ENCODE results near the gene ZDHHC11.
"Not testable (repeated sequence)": the region's sequence is repeated elsewhere in the genome, so short reads cannot be mapped to it uniquely, and the experiment has no call there.

ZDHHC11 gene

GRCh38 chr5:765948-766631 is 84.7 kb downstream of the ZDHHC11 start:
- no peak overlapping the region for H3K27ac ChIP-seq (ENCODE audit: low read length)
- TF ChIP-seq EZH2phosphoT487 (IDR thresholded peaks at IDR 0.05; ENCODE audit: low read depth) (no peak), CTCF (IDR thresholded peaks at IDR 0.05; ENCODE audit: low read depth, low read length) (no peak)
- H2AFZ ChIP-seq (ENCODE audit: low read depth, low read length): no peak overlapping the region
- no peak overlapping the region for H3K4me3 ChIP-seq (ENCODE audit: low read length)
- H3K9me3 ChIP-seq (ENCODE audit: insufficient read depth, low read length): no peaks in the 10 kb centered on the region
- H3K27me3 ChIP-seq (ENCODE audit: low read depth, low read length): no peaks in the 10 kb centered on the region
- no peaks in the 10 kb centered on the region for H3K79me2 ChIP-seq (ENCODE audit: low read length)
- H3K9ac ChIP-seq (ENCODE audit: low read length): no peak overlapping the region
- H3K4me2 ChIP-seq (ENCODE audit: low read length): no peak overlapping the region
- no peaks in the 10 kb centered on the region for H3K36me3 ChIP-seq (replicated peaks; ENCODE audit: low read depth, low read length)
- H3K4me1 ChIP-seq (ENCODE audit: low read length): no peaks in the 10 kb centered on the region
- no peaks in the 10 kb centered on the region for H4K20me1 ChIP-seq (ENCODE audit: insufficient read depth, low read length)

DNA sequence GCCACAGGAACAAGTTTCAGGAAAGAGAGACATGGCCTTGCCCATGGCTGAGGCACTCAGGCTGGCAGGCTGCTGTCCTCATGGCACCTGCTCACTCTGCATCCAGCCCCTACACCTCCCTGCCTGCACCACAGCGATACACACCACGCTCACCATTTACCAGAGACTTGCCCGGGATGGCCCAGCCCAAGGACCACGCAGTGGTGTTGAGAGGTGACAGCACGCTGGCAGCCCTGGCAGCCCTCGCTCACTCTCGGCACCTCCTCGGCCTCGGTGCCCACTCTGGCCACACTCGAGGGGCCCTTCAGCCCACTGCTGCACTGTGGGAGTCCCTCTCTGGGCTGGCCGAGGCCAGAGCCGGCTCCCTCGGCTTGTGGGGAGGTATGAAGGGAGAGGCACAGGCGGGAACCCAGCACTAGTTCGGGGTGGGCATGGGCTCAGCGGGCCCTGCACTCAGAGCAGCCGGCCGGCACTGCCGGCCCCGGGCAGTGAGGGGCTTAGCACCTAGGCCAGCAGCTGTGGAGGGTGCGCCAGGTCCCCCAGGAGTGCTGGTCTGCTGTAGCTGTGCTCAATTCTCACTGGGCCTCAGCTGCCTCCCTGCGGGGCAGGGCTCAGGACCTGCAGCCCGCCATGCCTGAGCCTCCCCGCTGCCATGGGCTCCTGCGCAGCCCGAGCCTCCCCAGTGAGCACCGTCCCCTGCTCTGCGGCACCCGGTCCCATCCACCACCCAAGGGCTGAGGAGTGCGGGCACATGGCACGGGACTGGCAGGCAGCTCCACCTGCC is 86.6 kb downstream of the ZDHHC11 start:
- no peak overlapping the region for H3K4me2 ChIP-seq (ENCODE audit: low read length)
- no peak for TF ChIP-seq EZH2phosphoT487 (IDR thresholded peaks at IDR 0.05; ENCODE audit: low read depth)
- no peak for TF ChIP-seq CTCF (IDR thresholded peaks at IDR 0.05; ENCODE audit: low read depth, low read length)
- H3K27ac ChIP-seq (ENCODE audit: low read length): no peak overlapping the region
- no peaks in the 10 kb centered on the region for H4K20me1 ChIP-seq (ENCODE audit: insufficient read depth, low read length)
- no peaks in the 10 kb centered on the region for H3K79me2 ChIP-seq (ENCODE audit: low read length)
- no peak overlapping the region for H2AFZ ChIP-seq (ENCODE audit: low read depth, low read length)
- H3K27me3 ChIP-seq (ENCODE audit: low read depth, low read length): no peaks in the 10 kb centered on the region
- no peak overlapping the region for H3K4me3 ChIP-seq (ENCODE audit: low read length)
- H3K9ac ChIP-seq (ENCODE audit: low read length): no peak overlapping the region
- no peaks in the 10 kb centered on the region for H3K9me3 ChIP-seq (ENCODE audit: insufficient read depth, low read length)
- no peaks in the 10 kb centered on the region for H3K36me3 ChIP-seq (replicated peaks; ENCODE audit: low read depth, low read length)
- H3K4me1 ChIP-seq (ENCODE audit: low read length): no peaks in the 10 kb centered on the region

DNA sequence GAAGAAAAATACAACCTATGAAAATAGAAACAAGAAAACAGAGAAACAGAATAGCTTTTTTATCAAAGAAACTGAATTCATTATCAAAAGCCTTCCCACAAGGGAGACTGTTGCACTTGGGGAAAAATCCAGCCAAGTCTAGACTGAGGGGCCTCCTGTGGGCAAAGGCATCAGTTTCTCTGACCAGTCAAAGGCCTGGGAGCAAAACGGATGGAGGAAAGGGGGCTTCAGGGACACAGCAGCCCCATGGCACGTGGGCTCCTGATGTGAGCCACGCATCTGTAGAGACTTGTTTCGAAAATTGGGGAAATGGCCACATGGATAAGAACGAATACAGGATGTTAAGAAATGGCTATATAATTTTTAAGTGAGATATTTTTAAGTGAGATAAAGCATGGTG is 87.4 kb downstream of the ZDHHC11 start:
- no peaks in the 10 kb centered on the region for H3K79me2 ChIP-seq (ENCODE audit: low read length)
- no peak overlapping the region for H3K4me3 ChIP-seq (ENCODE audit: low read length)
- H3K4me1 ChIP-seq (ENCODE audit: low read length): no peaks in the 10 kb centered on the region
- H3K27ac ChIP-seq (ENCODE audit: low read length): no peak overlapping the region
- H3K4me2 ChIP-seq (ENCODE audit: low read length): no peak overlapping the region
- no peak overlapping the region for H2AFZ ChIP-seq (ENCODE audit: low read depth, low read length)
- H3K27me3 ChIP-seq (ENCODE audit: low read depth, low read length): no peaks in the 10 kb centered on the region
- no peaks in the 10 kb centered on the region for H4K20me1 ChIP-seq (ENCODE audit: insufficient read depth, low read length)
- no peak overlapping the region for H3K9ac ChIP-seq (ENCODE audit: low read length)
- H3K9me3 ChIP-seq (ENCODE audit: insufficient read depth, low read length): no peaks in the 10 kb centered on the region
- H3K36me3 ChIP-seq (replicated peaks; ENCODE audit: low read depth, low read length): no peaks in the 10 kb centered on the region
- TF ChIP-seq EZH2phosphoT487 (IDR thresholded peaks at IDR 0.05; ENCODE audit: low read depth): no peak
- TF ChIP-seq CTCF (IDR thresholded peaks at IDR 0.05; ENCODE audit: low read depth, low read length): no peak

- not testable (repeated sequence) for H3K4me1 ChIP-seq (ENCODE audit: low read length); H3K79me2 ChIP-seq (ENCODE audit: low read length); H3K9me3 ChIP-seq (ENCODE audit: insufficient read depth, low read length); H3K27me3 ChIP-seq (ENCODE audit: low read depth, low read length); H3K27ac ChIP-seq (ENCODE audit: low read length); H2AFZ ChIP-seq (ENCODE audit: low read depth, low read length); H3K4me2 ChIP-seq (ENCODE audit: low read length); H3K4me3 ChIP-seq (ENCODE audit: low read length); H3K36me3 ChIP-seq (replicated peaks; ENCODE audit: low read depth, low read length); H3K9ac ChIP-seq (ENCODE audit: low read length); H4K20me1 ChIP-seq (ENCODE audit: insufficient read depth, low read length)
Observed at GRCh38 chr5:762996-763395, 87.8 kb downstream of the ZDHHC11 start.

Measured in OCI-LY3 (cell line).